ENCODE results near the gene HACD1.
"Not testable (repeated sequence)": the region's sequence is repeated elsewhere in the genome, so short reads cannot be mapped to it uniquely, and the experiment has no call there.

HACD1 gene

DNA sequence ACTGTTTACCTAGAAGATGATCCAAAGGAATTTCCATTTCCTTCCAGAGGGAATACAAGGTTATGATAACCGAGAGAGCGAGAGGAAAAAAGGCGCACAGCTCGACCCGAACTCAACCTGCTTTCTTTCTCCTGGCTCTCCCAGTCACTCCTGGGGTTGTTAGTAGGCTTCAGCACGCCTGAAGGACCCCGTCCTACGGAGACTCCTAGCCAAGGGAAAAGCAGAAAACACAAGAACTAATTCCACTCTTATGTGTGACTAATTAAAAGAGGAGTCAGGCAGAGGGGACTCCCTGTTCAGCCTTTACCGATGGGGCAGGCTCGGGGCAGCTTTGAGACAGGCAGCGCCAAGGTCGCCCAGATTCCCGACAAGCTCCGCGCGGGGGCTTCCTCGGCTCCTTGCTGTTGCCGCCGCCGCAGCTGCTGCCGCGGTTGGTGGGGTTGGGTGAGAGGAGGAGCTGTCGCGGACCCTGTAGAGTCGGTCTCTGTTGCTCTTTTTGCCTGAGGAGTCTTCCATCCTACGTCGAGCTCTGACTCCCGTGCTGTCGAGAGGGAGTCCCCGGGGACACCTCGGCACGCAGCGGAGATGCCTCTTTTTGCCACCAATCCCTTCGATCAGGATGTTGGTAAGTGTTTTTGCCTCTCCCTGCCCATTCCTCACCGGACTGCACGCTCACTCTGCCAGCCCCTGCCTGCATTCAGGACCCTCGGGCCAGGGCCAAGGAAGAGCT lies 26.7 kb upstream of the HACD1 start, which contains the start of gene STAM:
TSS of gene STAM (plus strand) at position 397 of the 730 bp plus-strand sequence. CDS start at position 586, 189 bp downstream.
- DNase-seq (ENCODE audit: low read depth in 2 of 2), result peak; percentile 78 to 85

DNA sequence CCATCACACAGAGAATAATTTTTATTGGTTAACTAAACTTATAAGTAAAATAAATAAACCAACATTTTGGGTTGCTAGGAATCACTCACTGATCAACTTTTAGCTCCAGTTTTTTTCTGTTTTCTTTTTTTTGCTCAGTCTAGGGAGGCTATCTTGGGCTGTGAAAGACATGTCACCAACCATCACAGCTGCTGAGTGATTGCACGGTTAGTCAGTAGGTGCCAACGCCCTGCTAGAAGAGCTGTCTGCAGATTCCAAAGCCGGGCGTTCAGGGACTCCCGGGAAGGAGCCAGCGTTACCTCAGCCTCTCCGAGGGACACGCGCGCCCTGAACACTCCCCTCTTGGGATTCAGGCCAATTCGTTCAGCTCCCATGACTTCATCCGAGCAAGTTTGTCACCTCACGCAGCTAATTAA lies 26.2 kb upstream of the HACD1 start:
- no peak for DNase-seq (ENCODE audit: low read depth in 2 of 2)

DNA sequence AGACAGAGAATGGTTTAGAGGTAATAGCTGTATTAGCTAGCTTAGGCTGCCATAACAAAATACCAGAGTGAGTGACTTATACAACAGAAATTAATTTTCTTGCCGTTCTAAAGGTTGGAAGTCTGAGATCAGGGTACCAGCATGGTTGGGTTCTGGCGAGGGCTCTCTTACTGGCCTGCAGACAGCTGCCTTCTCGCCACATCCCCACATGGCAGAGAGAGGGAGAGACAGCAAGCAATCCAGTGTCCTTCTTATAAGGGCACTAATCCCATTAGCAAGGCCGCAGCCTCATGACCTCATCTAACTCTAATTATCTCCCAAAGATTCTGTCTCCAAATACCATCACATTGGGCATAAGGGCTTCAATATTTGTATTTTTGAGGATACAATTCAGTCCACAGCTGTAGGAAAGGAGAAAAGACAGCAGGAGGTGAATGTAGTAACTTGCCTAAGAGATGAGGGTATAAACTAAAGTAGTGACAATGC lies 23.2 kb upstream of the HACD1 start:
- no peak for DNase-seq (ENCODE audit: low read depth in 2 of 2)

DNA sequence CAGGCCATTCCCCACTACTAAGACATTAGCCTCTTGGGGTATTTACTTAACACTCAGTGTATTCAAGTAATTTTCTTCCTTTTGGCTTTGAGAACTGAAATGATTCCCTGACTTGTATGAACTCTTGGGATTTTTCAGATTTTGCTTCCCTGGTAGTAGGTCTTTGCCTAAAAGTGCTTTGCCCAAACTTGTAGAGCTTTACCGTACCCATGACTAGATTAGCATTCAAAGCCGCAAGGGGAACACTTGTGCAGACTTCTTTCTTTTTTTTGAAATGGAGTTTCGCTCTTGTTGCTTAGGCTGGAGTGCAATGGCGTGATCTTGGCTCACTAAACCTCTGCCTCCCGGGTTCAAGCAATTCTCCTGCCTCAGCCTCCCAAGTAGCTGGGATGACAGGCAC lies 20.7 kb upstream of the HACD1 start:
- no peak for DNase-seq (ENCODE audit: low read depth in 2 of 2)

DNA sequence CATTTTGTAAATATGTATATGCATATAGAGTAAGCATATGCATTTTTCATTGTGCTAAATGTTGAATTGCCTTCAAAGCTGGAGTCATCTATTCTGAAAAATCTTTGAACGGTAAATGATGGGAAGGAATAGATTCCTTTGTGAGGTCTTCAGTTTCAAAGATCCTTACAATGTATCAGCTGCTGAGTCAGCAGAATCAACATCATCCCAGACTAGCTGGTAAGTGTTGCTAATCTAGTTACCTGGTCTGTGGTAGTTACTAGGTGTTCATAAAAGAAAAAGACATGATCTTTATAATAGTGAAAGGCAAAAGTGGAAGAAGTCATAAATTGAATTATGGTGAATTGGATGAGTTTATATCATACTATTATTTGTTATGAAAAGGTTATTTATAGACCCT lies 16.2 kb upstream of the HACD1 start:
- no peak for DNase-seq (ENCODE audit: low read depth in 2 of 2)

DNA sequence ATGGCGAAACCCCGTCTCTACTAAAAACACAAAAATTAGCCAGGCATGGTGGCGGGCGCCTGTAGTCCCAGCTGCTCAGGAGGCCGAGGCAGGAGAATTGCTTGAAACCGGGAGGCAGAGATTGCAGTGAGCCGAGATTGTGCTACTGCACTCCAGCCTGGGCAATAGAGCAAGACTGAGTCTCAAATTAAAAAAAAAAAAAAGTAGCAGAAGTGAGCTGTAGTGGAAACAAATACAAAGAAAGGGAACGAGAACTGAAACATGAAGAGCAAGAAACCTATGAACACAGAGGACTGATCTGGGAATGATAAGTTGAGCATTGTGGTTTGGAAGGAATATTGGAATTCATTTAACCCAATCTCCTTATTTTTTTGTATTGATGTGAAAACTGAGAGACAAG lies 15.4 kb upstream of the HACD1 start:
- not testable (repeated sequence) for DNase-seq (ENCODE audit: low read depth in 2 of 2)

DNA sequence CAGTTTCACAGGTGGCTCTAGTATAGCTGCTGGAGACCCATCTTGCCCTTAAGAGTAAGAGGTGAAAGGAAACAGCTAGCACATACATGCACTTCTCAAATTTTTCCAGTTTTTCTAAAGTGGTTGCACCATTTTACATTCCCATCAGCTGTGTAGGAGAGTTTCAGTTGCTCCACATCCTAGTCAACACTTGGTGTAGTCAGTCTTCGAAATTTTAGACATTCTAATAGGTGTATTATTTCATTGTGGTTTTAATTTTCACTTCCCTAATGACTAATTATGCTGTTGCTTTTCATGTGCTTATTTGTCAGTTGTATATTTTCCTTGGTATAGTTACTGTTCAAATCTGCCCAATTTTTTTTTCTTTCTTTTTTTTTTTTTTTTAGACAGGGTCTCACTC lies 9.5 kb upstream of the HACD1 start:
- no peak for DNase-seq (ENCODE audit: low read depth in 2 of 2)

DNA sequence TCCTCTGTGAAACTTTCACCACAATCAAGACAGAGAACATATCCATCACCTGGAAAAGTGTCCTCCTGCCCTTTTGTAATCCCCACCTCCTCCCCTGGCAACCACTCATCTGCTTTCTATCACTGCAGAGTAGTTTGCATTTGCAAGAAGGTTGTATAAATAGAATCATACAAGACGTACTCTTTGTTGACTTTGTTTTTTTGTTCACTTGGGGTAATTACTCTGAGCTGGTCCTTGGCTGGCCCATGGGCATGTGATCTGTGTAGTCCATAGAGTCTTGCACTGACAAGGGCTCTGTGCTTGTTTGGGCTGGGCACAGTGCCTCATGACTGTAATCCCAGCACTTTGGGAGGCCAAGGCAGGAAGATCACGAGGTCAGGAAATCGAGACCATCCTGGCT lies 7.8 kb upstream of the HACD1 start:
- DNase-seq (ENCODE audit: low read depth in 2 of 2), result no peak

DNA sequence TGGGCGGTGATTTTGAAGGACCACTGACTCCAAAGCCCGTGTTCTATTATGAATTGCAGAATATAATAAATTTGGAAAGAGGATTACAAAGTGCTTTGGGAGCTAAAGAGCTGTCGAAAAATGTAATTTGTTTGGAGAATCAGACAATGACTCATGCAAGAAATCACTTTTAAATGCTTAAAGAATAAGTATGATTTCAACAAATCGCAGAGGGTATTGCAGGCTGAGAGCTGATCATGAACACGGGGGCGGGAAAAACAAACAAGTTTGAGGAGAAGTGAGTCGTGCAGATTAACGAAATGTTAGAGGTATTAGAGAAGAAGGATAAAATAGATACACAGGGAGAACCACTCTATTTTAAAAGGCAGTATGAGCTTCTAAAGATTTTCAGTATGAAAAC lies 4.9 kb upstream of the HACD1 start:
- no peak for DNase-seq (ENCODE audit: low read depth in 2 of 2)

DNA sequence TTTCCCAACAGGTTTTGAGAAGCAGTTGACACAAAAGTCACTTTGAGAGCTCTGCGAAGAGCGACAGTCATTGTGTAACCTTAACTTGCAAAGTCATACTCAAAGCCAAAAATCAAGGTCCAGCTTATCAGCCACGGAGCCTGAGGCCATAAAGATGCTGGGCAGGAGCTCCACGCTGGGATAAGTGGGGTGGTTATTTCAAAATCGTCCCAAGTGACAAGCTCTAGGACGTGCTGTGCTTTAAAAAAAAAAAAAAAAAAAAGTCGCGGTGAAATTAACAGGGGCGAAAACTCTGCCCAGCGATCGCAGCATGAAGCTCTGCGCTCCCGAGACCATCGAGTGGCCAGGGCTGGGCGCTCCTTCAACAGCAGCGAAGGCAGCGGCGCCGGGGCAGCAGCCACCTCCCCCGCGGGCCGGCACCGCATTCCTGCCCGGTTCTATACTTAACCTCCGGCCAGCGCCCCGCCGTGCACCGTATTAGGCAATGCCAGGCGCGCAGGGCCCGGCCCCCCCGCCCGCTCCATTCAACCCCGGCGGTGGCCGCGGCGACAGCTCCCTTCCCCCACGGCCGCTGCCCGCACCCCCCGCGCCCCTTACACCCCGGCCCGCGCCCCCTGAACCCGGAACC lies 657 bp downstream of the HACD1 start:
- peak in 1 of 2 donors; percentile 4 for DNase-seq (ENCODE audit: low read depth in 2 of 2)

DNA sequence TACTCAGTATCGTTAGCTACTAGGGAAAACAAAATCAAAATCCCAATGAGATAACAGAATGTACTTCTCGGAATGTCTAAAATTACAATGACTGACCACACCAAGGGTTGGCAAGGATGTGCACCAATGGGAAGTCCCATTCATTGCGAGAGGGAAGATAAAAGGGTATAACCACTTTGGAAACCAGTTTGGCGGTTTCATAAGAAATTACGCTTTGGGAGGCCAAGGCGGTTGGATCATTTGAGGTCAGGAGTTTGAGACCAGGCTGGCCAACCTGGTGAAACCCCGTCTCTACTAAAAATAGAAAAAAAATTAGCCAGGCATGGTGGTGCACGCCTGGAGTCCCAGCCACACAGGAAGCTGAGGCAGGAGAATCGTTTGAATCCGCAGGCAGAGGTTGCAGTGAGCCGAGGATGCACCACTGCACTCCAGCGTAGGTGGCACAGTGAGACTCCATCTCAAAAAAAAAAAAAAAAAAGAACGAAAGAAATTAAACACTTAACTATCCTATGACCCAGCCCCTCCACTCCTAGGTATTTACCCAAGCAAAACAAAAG lies 7.6 kb downstream of the HACD1 start:
- no peak for DNase-seq (ENCODE audit: low read depth in 2 of 2)

DNA sequence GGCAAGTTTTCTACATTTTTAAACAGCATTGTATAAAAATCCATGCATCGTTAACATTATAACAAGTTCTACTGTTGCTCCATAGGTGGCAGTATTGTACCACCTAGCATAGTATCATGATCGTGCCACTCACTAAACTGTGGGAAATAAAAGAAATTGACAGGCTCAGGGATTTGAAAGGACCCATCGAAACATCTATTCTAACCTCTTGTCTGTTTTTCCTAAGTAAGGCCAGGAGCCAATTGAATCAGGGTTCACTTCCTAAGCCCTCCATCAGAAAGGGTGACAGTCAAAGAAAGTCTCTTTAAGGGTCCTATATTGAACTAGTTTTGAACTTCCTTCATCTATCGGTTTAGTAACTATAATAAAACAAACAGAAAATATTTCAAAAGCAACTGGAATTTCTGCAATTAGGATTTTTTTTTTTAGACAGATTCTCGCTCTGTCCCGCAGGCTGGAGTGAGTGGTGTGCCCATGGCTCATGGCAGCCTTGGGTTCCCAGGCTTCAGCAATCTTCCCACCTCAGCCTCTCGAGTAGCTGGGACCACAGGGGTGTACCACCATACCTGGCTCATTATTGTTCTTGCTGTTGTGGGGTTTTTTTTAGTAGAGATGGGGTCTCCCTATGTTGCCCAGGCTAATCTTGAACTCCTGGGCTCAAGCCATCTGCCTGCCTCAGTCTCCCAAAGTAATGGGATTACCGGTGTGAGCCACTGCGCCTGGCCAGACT lies 9.4 kb downstream of the HACD1 start:
- no peak for DNase-seq (ENCODE audit: low read depth in 2 of 2)

DNA sequence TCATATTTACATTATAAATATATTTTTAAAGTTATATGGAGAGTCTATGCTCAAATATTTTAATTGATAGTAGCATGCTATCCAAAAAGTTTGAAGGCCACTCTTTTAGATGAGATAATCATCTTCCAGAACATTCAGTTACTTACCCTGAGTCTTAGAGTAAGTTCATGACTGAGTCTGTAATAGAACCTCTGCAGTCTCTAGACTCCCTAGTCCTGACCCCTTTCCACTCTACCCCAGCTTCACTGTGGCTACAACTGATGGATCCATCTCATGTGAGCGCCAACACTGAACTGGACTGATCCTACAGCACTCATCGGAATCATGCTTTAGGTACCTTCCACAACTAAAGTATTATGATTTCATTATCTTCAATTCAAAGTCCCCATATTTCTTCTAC lies 10.1 kb downstream of the HACD1 start:
- DNase-seq (ENCODE audit: low read depth in 2 of 2), result no peak

DNA sequence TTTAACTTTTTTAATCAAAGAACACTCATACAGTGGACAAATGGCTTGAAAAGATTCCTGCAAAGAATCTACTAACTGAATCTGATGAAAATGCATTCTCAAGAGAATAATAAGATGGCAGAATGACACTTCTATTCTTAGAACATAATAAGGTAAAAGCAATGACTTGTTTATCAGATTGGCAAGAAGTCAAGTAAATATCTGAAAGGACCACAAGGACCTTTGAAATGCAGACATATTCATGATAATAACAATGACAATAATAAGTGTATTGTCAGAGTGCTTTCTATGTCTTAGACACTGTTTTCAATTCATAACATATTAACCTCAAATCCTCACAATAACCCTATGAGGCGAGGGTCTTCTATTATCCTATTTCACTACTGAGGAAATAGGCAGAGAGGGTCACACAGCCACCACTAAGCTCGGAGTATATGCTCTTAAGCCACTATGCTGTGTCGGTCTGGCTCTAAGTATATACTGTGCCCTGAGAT lies 10.6 kb downstream of the HACD1 start:
- no peak for DNase-seq (ENCODE audit: low read depth in 2 of 2)

DNA sequence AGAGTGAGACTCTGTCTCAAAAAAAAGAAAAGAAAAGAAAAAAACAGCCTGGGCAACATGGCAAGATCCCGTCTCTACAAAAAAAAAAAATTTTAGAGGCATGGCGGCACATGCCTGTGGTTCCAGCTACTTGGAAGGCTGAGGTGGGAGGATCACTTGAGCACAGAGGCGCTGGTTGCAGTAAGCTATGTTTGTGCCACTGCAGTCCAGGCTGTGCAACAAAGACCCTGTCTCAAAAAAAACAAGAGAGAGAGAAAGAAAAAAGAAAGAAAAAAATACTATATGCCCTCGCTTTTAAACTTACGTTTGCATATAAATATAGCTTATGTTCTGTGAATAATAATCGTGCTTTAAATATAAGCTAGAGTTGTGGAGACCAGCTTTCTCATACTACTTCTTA lies 11.2 kb downstream of the HACD1 start:
- no peak for DNase-seq (ENCODE audit: low read depth in 2 of 2)

DNA sequence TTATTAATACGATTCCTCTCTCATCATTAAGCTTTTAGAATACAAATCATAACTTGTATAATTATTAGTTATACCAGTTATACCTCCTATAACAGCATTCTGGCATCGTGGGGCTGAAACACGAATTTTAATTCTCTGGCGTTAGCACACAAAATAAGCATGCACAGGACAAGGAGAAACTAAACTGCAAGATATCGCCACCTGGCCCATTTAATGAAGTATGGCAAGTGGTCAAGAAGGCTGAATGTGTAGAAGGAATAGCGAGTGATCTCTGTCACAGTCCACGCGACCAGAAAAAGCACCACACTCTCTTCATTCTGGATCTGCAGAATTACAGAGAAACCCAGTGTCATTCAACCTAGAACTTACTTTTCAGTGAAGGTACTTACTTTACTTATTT lies 18.1 kb downstream of the HACD1 start:
- no peak for DNase-seq (ENCODE audit: low read depth in 2 of 2)

DNA sequence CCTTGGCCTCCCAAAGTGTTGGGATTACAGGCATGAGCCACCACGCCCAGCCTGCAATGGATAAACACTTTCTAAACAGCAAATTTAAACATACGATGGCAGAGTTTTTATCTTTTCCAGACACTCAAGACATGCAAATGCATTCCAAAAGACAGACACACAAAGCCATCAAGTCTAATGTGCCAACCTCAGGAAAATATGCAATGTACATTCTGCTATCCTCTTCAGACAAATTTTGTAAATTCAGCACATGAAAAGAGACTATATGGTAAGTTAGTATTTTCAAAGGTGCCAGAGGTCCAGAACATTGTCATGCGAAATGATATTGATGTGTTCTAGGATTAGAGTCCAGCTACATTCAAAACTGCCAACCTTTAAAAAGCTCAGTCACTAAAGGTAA lies 19.8 kb downstream of the HACD1 start:
- no peak for DNase-seq (ENCODE audit: low read depth in 2 of 2)

DNA sequence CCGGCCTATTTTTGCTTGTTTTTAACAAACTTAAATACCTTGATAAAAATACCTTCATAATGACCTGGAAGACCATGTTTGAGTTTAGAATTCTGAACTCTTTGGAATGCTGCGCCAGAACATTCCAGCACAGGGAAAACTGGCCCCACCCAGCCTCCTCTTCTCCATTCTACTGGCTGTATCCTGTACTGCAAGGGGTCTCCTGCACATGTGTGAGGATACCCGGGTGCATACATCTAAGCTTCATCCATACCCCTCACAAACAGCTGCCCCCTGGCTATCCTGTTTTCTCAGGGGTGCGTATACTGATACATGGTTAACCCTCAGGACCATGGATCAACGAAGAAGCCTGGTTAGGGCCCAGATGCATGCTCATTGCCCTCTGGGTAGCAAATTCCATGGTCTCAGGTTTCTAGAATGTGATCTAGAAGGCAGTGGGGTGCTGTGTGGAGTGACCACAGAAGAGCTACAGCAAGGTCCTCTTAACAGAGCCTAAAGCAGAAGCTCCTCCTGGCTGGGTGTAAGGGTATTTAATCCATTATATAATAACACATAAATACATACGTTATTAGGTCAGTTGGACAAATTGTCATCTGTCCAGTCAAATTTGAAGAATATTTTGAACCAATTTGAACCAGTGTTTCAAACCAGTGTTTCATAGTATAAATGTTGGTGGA lies 26.1 kb downstream of the HACD1 start:
- DNase-seq (ENCODE audit: low read depth in 2 of 2), result no peak

DNA sequence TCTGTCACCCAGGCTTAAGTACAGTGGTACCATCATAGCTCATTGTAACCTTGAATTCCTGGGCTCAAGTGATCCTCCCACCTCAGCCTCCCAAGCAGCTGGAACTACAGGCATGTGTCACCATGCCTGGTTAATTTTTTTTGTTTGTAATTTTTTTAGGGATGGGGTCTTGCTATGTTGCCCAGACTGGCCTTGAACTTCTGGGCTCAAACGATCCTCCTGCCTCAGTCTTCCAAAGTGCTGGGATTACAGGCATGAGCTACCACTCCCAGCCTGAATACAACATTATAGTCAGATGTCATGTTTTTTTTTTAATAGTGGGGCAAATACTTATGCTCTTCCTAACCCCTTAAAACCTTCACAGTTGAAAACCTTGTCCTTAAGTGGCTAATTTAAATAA lies 27.9 kb downstream of the HACD1 start:
- not testable (repeated sequence) for DNase-seq (ENCODE audit: low read depth in 2 of 2)

DNA sequence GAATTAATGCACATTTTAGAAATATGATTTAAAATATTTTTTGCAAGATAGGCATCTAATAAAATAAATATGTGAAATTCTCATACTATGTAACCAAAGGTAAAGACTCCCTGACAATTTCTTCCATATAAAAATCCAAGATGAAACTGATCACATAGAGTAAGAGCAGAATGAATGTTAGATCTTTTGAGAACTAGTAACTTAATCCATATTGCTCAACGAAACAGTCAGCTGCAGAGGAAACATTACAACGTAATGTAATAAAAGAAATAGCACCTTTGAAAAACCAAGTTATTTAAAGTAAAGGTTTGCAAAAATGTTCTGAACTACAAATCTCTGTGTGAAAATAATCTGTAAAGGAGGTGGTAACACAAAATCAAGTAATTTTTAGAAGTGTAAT lies 28.8 kb downstream of the HACD1 start:
- no peak for DNase-seq (ENCODE audit: low read depth in 2 of 2)

DNA sequence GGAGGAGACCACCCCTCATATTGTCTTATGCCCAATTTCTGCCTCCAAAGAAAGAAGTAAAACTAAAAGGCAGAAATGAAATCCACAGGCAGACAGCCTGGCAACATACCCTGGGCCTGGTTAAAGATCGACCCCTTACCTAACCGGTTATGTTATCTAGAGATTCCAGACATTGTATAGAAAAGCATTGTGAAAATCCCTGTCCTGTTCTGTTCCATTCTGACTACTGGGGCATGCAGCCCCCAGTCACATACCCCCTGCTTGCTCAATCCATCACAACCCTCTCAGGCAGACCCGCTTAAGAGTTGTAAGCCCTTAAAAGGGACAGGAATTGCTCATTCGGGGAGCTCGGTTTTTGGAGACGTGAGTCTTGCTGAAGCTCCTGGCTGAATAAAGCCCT lies 29.9 kb downstream of the HACD1 start:
- DNase-seq (ENCODE audit: low read depth in 2 of 2), result not testable (repeated sequence)

DNA sequence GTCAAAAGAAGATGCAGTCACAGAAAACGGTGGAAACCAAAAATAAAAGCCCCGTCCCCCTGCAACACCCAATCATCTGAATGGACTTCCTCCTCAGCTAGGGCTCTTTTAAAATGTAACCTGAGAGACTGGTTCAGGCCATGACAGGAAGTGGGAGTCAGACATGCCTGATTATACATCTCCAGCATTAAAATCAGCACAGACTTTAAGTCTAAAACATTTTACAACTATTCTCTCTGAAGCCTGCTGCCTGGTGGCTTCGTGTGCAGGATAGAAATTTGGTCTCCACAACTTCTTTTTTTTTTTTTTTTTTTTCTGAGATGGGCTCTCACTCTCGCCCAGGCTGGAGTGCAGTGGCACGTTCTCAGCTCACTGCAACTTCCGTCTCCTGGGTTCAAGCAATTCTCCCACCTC lies 30.3 kb downstream of the HACD1 start:
- DNase-seq (ENCODE audit: low read depth in 2 of 2), result no peak

Measured in stimulated activated CD8-positive, alpha-beta memory T cell treated with anti-CD3 and anti-CD28 coated beads, Interleukin-2, amount 100 ng/mL, for 1 hour (primary cell).